GM18507 (cell line): Measurements from ENCODE around the gene PTPN6.

ENCODE experiments used
- DNase-seq: peaks from one replicate; pipeline ENCODE4 v3.0.0; 2011; ENCODE audit warnings: low read depth; ENCODE audit not compliant: insufficient read length; ENCODE audit errors: extremely low spot score
- FAIRE-seq: peaks from 2 replicates; lab custom pipeline; 2011; peaks lifted over from hg19 to GRCh38; lab: Jason Lieb, UNC

PTPN6 gene

GRCh38 chr12:6938353-6939190 lies 12.6 kb upstream of the PTPN6 start:
- FAIRE-seq (no peak), DNase-seq (no peak)

- no peak for FAIRE-seq
- DNase-seq, result no peak
These were observed 12.0 kb upstream of the PTPN6 start for GRCh38 chr12:6939191-6939540.

- FAIRE-seq (no peak), DNase-seq (no peak)
These were observed 9.9 kb upstream of the PTPN6 start for GRCh38 chr12:6941267-6941666.

DNA sequence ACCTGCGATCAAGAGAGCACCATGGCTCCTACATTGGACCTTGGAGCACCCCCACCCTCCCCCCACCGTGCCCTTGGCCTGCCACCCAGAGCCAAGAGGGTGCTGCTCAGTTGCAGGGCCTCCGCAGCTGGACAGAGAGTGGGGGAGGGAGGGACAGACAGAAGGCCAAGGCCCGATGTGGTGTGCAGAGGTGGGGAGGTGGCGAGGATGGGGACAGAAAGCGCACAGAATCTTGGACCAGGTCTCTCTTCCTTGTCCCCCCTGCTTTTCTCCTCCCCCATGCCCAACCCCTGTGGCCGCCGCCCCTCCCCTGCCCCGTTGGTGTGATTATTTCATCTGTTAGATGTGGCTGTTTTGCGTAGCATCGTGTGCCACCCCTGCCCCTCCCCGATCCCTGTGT lies 9.4 kb upstream of the PTPN6 start:
- FAIRE-seq, result no peak
- no peak for DNase-seq

GRCh38 chr12:6942331-6942665 lies 8.9 kb upstream of the PTPN6 start:
- FAIRE-seq, result no peak
- no peak for DNase-seq

DNA sequence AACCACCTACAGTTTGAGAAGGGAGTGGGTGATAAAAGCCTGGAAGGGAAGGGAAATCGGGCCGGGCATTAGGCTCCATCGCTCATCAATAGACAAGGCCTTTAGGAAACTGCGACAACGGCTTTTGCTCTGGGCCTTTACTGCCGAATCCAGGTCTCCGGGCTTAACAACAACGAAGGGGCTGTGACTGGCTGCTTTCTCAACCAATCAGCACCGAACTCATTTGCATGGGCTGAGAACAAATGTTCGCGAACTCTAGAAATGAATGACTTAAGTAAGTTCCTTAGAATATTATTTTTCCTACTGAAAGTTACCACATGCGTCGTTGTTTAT lies 7.8 kb upstream of the PTPN6 start:
- FAIRE-seq, result peak; percentile 87

DNA sequence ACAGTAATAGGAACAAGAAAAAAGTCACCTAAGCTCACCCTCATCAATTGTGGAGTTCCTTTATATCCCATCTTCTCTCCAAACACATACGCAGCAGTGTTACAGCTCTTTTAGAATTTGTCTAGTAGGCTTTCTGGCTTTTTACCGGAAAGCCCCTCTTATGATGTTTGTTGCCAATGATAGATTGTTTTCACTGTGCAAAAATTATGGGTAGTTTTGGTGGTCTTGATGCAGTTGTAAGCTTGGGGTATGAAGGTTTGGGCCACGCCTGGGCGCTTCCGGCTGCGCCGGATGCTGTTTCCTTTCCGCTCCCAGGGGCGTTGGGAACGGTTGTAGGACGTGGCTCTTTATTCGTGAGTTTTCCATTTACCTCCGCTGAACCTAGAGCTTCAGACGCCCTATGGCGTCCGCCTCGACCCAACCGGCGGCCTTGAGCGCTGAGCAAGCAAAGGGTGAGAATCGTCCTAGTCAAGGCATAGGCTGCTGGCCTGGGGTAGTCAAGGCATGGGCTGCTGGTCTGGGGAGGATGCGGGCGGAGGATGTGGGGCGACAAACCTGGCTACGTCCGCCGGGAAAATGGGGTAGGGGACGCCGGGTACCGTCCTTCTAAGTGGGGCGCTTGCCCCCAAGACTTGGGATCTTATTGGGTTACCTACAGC lies 7.3 kb upstream of the PTPN6 start, which contains the start of the genes C12orf57 and RNU7-1:
Gene C12orf57 (plus strand): TSS at position 301 of the 659 bp plus-strand sequence. CDS start 100 bp downstream, at position 401.
Gene RNU7-1 (plus strand): TSS at position 95 of the 659 bp plus-strand sequence.
- DNase-seq, result no peak
- no peak for FAIRE-seq

More for the DNA sequence above, 7.8 kb upstream of the PTPN6 start:
- no peak for DNase-seq

GRCh38 chr12:6944381-6945186 lies 6.6 kb upstream of the PTPN6 start:
- DNase-seq, result no peak
- FAIRE-seq, result peak; percentile 90

GRCh38 chr12:6945613-6946012 lies 5.5 kb upstream of the PTPN6 start:
- DNase-seq (no peak), FAIRE-seq (no peak)

DNA sequence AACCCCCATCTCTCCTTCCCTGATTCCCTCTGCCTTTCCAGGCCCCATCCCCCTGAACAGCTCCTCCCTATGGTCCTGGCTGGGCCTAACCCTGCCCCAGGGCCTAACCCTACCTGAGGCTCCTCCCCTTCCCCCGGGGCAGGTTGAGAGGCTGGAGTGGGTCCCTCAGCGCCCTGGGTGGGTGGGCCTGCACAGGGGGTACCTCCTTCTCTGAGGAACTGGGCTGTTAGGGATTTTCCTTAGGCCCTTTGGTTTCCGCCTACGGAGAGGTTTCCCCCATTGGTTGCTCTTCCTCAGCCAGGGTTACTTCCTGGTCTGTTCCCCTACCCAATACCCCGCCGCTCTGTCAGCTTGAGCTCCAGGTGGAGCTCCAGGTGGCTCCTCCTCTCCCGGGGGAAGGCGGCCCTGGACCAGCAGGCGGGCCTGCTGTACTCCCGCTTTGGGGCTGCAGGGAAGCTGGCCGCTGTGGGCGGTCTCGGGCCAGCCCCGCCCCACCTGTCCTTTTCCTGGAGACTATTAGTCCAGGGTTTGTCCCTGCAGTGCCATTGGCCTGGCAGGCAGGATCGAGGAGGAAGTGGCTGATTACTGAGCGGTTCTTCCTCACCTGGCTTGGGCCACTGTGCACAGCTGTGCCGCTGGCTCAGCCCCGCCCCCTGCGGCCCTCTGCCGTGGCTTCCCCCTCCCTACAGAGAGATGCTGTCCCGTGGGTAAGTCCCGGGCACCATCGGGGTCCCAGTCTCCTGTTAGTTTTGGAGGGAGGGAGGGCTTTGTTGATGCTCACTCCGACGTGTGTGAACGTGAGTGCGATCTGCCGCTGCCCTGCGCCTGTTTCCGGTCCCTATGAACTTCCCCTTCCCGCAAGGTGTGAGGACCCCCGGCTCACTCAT lies 4.9 kb upstream of the PTPN6 start:
- DNase-seq (no peak), FAIRE-seq (peak; percentile 89)

GRCh38 chr12:6946920-6947374 lies 4.2 kb upstream of the PTPN6 start:
- no peak for FAIRE-seq
- no peak for DNase-seq

DNA sequence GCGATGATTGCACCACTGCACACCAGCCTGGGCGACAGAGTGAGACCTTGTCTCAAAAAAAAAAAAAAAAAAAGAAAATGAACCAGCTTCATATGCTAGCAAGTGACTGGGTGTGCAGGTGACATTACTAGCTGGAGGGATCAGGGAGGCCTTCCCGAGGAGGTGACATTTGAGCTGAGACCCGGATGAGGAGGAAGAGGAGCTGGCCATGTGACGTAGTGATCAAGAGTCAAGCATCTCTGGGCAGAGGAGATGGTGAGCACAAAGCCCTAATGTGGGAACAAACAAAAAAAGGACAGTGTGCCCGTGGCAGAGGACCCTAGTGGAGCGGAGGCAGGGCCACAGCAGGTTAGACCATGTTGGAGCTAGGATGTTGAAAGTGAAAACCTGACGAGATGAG lies 3.5 kb upstream of the PTPN6 start:
- DNase-seq (no peak), FAIRE-seq (no peak)

GRCh38 chr12:6948873-6949594 lies 2.1 kb upstream of the PTPN6 start:
- DNase-seq (no peak), FAIRE-seq (peak; percentile 89)

GRCh38 chr12:6950401-6950801 lies 755 bp upstream of the PTPN6 start:
- FAIRE-seq (peak; percentile 75), DNase-seq (no peak)

- no peak for FAIRE-seq
- no peak for DNase-seq
These were observed 480 bp downstream of the PTPN6 start for GRCh38 chr12:6951551-6952120.

- FAIRE-seq (peak; percentile 18), DNase-seq (no peak)
These were observed 1.1 kb downstream of the PTPN6 start for GRCh38 chr12:6952121-6952862.

- no peak for FAIRE-seq
- DNase-seq, result no peak
These were observed 1.8 kb downstream of the PTPN6 start for GRCh38 chr12:6952863-6953441.
